IMR-90 (cell line): ENCODE results near the gene LIPJ. TPM values are rescaled to one million over a fixed set of nuclear protein-coding genes. Genes with fewer than 3 reads are reported as not detected.
A peak's percentile ranks its signal among the peaks of the same experiment; 100 is the strongest.

Experiments used
- ATAC-seq: fragments of 200-7000 bp; cut with Tn5 transposase; 2 replicates; pipeline ENCODE4 v1.9.1; 2020; ENCODE audit warnings: low read depth, mild to moderate bottlenecking, moderate library complexity
- BruUV-seq: library from RNA; stranded (reverse); fragments of 400-500 nt; replicated peaks from 2 replicates; lab custom pipeline; 2021; lab: Mats Ljungman, UMichigan
- CTCF ChIA-PET: fragments of 300-600 bp; formaldehyde crosslinking; extraction: SDS; loops from one replicate; lab custom pipeline; 2021; ENCODE audit warnings: antibody characterized with exemption; lab: Yijun Ruan, JAX
- POLR2A ChIA-PET: fragments of 300-600 bp; sonication (Branson Sonifier 250); formaldehyde crosslinking; loops from one replicate; lab custom pipeline; 2022; ENCODE audit warnings: antibody characterized with exemption; ENCODE audit not compliant: unreplicated experiment; lab: Charles Lee
- DNase-seq: peaks from one replicate; pipeline ENCODE4 v3.0.0; 2013
- H2AFZ ChIP-seq: replicated peaks from 2 replicates; pipeline ENCODE3; 2013; ENCODE audit warnings: low read length, mild to moderate bottlenecking; ENCODE audit not compliant: poor library complexity
- H2AK5ac ChIP-seq: 2 replicates; pipeline ENCODE4 v1.6.1; 2013; ENCODE audit warnings: low read depth, low read length, inconsistent platforms
- H2AK9ac ChIP-seq: replicated peaks from 2 replicates; pipeline ENCODE3; 2013; ENCODE audit warnings: mild to moderate bottlenecking, low read depth, low read length, moderate library complexity; ENCODE audit not compliant: poor library complexity
- H2BK120ac ChIP-seq: 2 replicates; pipeline ENCODE4 v1.6.1; 2013; ENCODE audit warnings: low read depth, low read length, inconsistent platforms
- H2BK15ac ChIP-seq: 3 replicates; pipeline ENCODE4 v1.6.1; 2013; ENCODE audit warnings: low read depth, low read length, inconsistent platforms
- H2BK20ac ChIP-seq: 2 replicates; pipeline ENCODE4 v1.6.1; 2013; ENCODE audit warnings: low read depth, mild to moderate bottlenecking, inconsistent platforms, low read length, moderate library complexity
- H2BK5ac ChIP-seq: 2 replicates; pipeline ENCODE4 v1.6.1; 2013; ENCODE audit warnings: mild to moderate bottlenecking, low read depth, low read length, inconsistent platforms; ENCODE audit not compliant: poor library complexity, severe bottlenecking
- H3K14ac ChIP-seq: replicated peaks from 2 replicates; pipeline ENCODE4 v1.6.1; 2013; ENCODE audit warnings: low read depth, low read length, inconsistent platforms
- H3K18ac ChIP-seq: 2 replicates; pipeline ENCODE4 v1.6.1; 2013; ENCODE audit warnings: low read depth, low read length, control low read depth
- H3K23ac ChIP-seq: 2 replicates; pipeline ENCODE4 v1.6.1; 2013; ENCODE audit warnings: low read depth, low read length, inconsistent platforms
- H3K27ac ChIP-seq: 2 replicates; pipeline ENCODE4 v1.5.1; 2013; ENCODE audit warnings: mild to moderate bottlenecking, control low read depth, low read length; ENCODE audit not compliant: insufficient read depth
- H3K27me3 ChIP-seq: 2 replicates; pipeline ENCODE4 v1.6.1; 2013; ENCODE audit warnings: low read length; ENCODE audit not compliant: control insufficient read depth, insufficient read depth
- H3K36me3 ChIP-seq: 2 replicates; pipeline ENCODE4 v1.6.1; 2013; ENCODE audit warnings: low read length, mixed read lengths; ENCODE audit not compliant: control insufficient read depth, insufficient read depth
- H3K4ac ChIP-seq: 2 replicates; pipeline ENCODE4 v1.6.1; 2013; ENCODE audit warnings: low read depth, low read length, inconsistent platforms
- H3K4me1 ChIP-seq: 2 replicates; pipeline ENCODE4 v1.6.1; 2013; ENCODE audit warnings: low read length, mixed read lengths; ENCODE audit not compliant: control insufficient read depth, insufficient read depth
- H3K4me2 ChIP-seq: 2 replicates; pipeline ENCODE4 v1.6.1; 2013; ENCODE audit warnings: low read depth, mild to moderate bottlenecking, control low read depth, low read length, moderate library complexity
- H3K4me3 ChIP-seq: 2 replicates; pipeline ENCODE4 v1.5.1; 2013; ENCODE audit warnings: low read depth, mild to moderate bottlenecking, control low read depth, low read length, moderate library complexity; ENCODE audit not compliant: insufficient read depth
- H3K56ac ChIP-seq: 2 replicates; pipeline ENCODE4 v1.6.1; 2013; ENCODE audit warnings: low read length, inconsistent platforms; ENCODE audit not compliant: insufficient read depth; ENCODE audit errors: extremely low read depth
- H3K79me1 ChIP-seq, 2 experiments: 2 replicates each; pipeline ENCODE4 v1.6.1; 2013; ENCODE audit warnings: low read length in 2 of 2, inconsistent platforms in 1 of 2, low read depth in 1 of 2
- H3K9ac ChIP-seq: 2 replicates; pipeline ENCODE4 v1.6.1; 2013; ENCODE audit warnings: low read depth, low read length, control low read depth
- H3K9me1 ChIP-seq: 2 replicates; pipeline ENCODE4 v1.6.1; 2013; ENCODE audit warnings: low read length, inconsistent platforms; ENCODE audit not compliant: insufficient read depth
- H3K9me3 ChIP-seq: 2 replicates; pipeline ENCODE4 v1.6.1; 2013; ENCODE audit warnings: low read length; ENCODE audit not compliant: control insufficient read depth, insufficient read depth
- H4K20me1 ChIP-seq: 2 replicates; pipeline ENCODE4 v1.6.1; 2013; ENCODE audit warnings: low read length, inconsistent platforms; ENCODE audit not compliant: insufficient read depth
- H4K5ac ChIP-seq: 2 replicates; pipeline ENCODE4 v1.6.1; 2013; ENCODE audit warnings: mild to moderate bottlenecking, low read depth, low read length, control low read depth
- H4K8ac ChIP-seq, 2 experiments: 2 replicates each; pipeline ENCODE4 v1.6.1; 2013; ENCODE audit warnings: low read depth in 2 of 2, low read length in 2 of 2, control low read depth in 1 of 2, inconsistent platforms in 1 of 2
- H4K91ac ChIP-seq: 2 replicates; pipeline ENCODE4 v1.6.1; 2013; ENCODE audit warnings: low read depth, low read length, inconsistent platforms; ENCODE audit not compliant: insufficient read depth
- BHLHE40 ChIP-seq: fragments of 150-350 bp; IDR thresholded peaks from 2 replicates; pipeline ENCODE4 v1.6.1; 2016; ENCODE audit warnings: mild to moderate bottlenecking, low read depth, low read length
- CEBPB ChIP-seq: IDR thresholded peaks from 2 replicates; pipeline ENCODE4 v1.6.1; 2012; ENCODE audit warnings: low read depth, low read length, improper control_type of control experiment
- CHD1 ChIP-seq: IDR thresholded peaks from 2 replicates; pipeline ENCODE4 v1.6.1; 2012; ENCODE audit warnings: low read depth, low read length, improper control_type of control experiment
- CTCF ChIP-seq: conservative IDR thresholded peaks from 2 replicates; pipeline ENCODE4 v1.5.1; 2012; ENCODE audit warnings: mild to moderate bottlenecking, low read depth, low read length, improper control_type of control experiment
- MAFK ChIP-seq: IDR thresholded peaks from 2 replicates; pipeline ENCODE4 v1.6.1; 2012; ENCODE audit warnings: low read depth, low read length, improper control_type of control experiment
- POLR2A ChIP-seq: IDR thresholded peaks from 2 replicates; pipeline ENCODE4 v1.6.1; 2012; ENCODE audit warnings: mild to moderate bottlenecking, low read depth, low read length
- WGBS, 2 experiments: methylation state at CpG; one replicate each; pipeline versions ENCODE4 v1.1.5 to v1.1.7; 2013; ENCODE audit warnings: missing lambda C conversion rate in 2 of 2; ENCODE audit not compliant: insufficient read length in 1 of 2; ENCODE audit errors: extremely low coverage in 2 of 2; 5-methylcytosine and 5-hydroxymethylcytosine counted together
- dilution Hi-C: fragments of 300-500 bp; cut with HindIII; formaldehyde crosslinking; loops from one replicate; pipeline ENCODE4 v1.14.3; 2018; ENCODE audit warnings: low sequenced_read_pairs; ENCODE audit not compliant: unreplicated experiment
- in situ Hi-C: fragments of 300-500 bp; cut with MboI; formaldehyde crosslinking; loops from 3 replicates; pipeline ENCODE4 v1.14.3; 2019; ENCODE audit warnings: low sequenced_read_pairs, inconsistent platforms, mixed read lengths
- intact Hi-C: fragments of 100-400 bp; cut with micrococcal nuclease; formaldehyde crosslinking; loops from 2 replicates; pipeline ENCODE4 v1.10.0; 2022
- polyA plus RNA-seq, 3 experiments: library from polyadenylated mRNA; depleted of rRNA; stranded (reverse); fragments of >200 nt; gene quantifications; 2 replicates each; pipeline ENCODE4 v1.2.3, GENCODE V29; 2012; ENCODE audit warnings: low replicate concordance in 1 of 3
- total RNA-seq: library from RNA; depleted of rRNA; stranded (reverse); fragments of >200 nt; gene quantifications from 2 replicates; pipeline ENCODE4 v1.2.3, GENCODE V29; 2012

LIPJ gene
- total and polyA plus RNA-seq, 2 of the 4 experiments (the other 2 are of a cell fraction) = not detected

DNA sequence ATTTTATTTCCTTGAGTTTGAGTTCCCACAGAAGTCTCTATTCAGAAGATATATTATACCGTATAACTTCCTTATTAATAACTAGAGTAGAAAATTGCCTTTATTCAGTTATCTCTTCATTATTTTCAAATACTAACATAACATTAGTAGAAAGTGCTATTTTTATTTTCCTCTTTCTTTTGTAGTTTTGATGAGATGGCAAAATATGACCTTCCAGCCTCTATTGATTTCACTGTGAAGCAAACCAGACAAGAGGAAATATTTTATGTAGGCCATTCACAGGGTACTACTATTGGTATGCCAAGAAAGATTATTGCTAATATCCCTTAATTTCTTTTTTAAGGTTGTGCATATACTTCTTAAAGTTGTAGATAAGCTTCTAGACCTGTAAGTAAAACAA, 7.9 kb downstream of the LIPJ start:
- DNase-seq (no peak), ATAC-seq (no peak)
- Histone ChIP-seq H3K9me3 (no peaks in the 10 kb centered on the region), H4K5ac (no peak overlapping the region), H3K56ac (no peak overlapping the region), H3K18ac (no peak overlapping the region), H3K23ac (no peak overlapping the region), H3K4ac (no peak overlapping the region), H2BK120ac (no peak overlapping the region), H2AFZ (no peak overlapping the region), H3K14ac (no peak overlapping the region), H3K36me3 (no peaks in the 10 kb centered on the region), H4K20me1 (no peaks in the 10 kb centered on the region), H3K9ac (no peak overlapping the region), H3K27me3 (no peaks in the 10 kb centered on the region), H4K91ac (no peak overlapping the region), H3K4me2 (no peak overlapping the region), H3K27ac (no peak overlapping the region), H2BK5ac (no peak overlapping the region), H4K8ac (no peak overlapping the region), H2BK15ac (no peak overlapping the region), H3K9me1 (no peaks in the 10 kb centered on the region), H2AK9ac (no peak overlapping the region), H3K4me3 (no peak overlapping the region), H2AK5ac (no peak overlapping the region), H2BK20ac (no peak overlapping the region), H3K79me1 (no peaks in the 10 kb centered on the region), H3K4me1 (no peaks in the 10 kb centered on the region)
- no TSS peak for BruUV-seq
- ChIA-PET CTCF (interaction anchor here (3.3 kb wide), 1 partner anchor 12 kb away, joined by 13 read pairs; the partner anchor contains the start of gene RNLS), POLR2A (no interaction called here)
- TF ChIP-seq CHD1 (no peak), CEBPB (no peak), CTCF (no peak), MAFK (peak; percentile 46), POLR2A (no peak), BHLHE40 (no peak)
- dilution Hi-C loops (no loop called here), in situ Hi-C loops (no loop called here), intact Hi-C loops (loop anchor here (10.0 kb wide), 1 partner anchor 120 kb away; no protein-coding TSS in a partner anchor)
- no CpG with 5 or more reads among the region's 1 CpG for WGBS, 2 experiments
